GM12874 (cell line): ENCODE measurements around the gene CSNK1A1.

Experiments used
- CTCF ChIP-seq: IDR thresholded peaks from 2 replicates; pipeline ENCODE4 v1.5.1; 2011; ENCODE audit warnings: low read depth, mild to moderate bottlenecking, control low read depth, low read length, moderate library complexity; ENCODE audit not compliant: insufficient read depth

The CSNK1A1 gene

DNA sequence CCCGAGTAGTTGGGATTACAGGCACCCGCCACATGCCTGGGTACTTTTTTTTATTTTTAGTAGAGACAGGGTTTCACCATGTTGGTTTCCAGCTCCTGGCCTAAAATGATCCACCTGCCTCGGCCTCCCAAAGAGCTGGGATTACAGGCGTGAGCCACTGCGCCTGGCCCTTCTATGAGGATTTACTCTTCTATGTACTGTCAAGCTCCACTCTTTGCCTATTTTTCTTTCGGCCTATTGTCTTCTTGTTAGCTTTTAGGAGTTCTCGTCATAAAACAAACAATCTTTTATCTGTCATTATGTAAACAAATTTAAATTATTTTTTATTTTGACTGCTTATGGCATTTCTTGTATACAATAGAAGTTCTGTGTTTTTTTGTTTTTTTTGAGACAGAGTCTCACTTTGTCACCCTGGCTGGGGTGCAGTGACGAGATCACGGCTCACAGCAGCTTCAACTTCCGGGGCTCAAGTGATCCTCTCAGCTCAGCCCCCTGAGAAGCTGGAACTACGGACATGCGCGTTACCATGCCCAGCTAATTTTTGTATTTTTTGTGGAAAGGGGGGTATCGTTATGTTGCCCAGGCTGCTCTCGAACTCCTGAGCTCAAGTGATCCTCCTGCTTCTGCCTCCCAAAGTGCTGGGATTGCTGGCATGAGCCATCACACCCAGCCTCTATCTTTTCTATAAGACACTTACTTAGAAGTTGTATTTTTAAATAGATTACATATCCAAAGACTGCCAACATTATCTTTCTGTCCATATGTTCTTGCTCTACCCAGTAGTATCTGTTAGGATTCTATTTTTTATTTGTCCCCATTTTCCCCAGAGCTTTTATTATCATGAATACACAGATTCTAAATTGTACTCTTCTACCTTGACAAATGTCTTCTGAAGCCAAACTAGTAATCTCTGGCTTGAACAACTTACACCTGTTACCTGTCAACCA, 29.2 kb downstream of the CSNK1A1 start:
- TF ChIP-seq CTCF: no peak

GRCh38 chr5:149519601-149520000, 31.6 kb downstream of the CSNK1A1 start:
- no peak for TF ChIP-seq CTCF

- no peak for TF ChIP-seq CTCF
These were observed 32.6 kb downstream of the CSNK1A1 start for GRCh38 chr5:149518620-149519019.

DNA sequence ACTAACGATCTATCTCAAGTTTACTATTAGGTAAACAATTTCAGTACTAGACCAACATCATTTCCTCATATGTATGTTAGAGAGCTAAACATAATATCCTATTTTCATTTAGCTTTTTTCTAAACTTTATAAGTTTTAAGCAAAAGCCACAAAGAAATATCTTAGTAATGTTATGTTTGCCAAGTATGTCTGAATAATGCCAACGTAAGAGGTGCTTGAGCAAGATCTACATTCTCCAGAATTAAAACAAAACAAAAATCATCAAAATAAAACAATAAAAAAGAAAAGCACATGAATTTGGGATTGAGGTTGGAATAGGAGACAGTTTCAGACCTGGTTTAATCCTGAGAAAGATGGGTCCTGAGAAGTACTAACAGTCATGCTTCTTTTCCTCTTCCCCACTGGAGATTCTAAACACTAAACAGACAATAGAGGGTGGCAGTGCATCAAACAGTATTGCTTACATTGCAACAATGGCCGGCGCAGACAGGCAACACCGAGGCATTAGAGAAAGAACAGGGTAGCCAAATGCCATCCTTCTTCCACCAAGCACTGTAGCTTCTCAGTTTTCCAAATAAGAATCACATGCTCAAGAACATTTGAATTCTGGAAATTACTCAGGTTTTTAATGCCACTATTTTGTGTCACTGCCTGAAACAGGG, 33.6 kb downstream of the CSNK1A1 start:
- TF ChIP-seq CTCF: no peak

GRCh38 chr5:149514512-149514911, 36.7 kb downstream of the CSNK1A1 start:
- TF ChIP-seq CTCF: no peak

DNA sequence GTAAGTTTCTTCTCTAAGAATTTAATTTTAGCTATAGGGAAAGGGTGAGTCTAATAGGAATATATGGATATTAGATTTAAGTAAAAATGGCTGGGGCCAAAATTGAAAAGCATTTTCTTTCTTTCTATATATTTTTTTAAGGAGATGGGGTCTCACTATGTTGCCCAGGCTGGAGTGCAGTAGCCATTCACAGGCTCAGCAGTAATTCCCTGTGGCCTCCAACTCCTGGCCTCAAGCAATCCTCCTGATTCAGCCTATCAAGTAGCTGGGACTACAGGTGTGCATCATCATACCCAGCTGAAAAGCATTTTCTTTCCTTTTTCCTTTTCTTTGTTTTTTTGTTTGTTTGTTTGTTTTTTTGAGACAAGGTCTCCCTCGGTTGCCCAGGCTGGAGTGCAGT, 41.1 kb downstream of the CSNK1A1 start:
- no peak for TF ChIP-seq CTCF

DNA sequence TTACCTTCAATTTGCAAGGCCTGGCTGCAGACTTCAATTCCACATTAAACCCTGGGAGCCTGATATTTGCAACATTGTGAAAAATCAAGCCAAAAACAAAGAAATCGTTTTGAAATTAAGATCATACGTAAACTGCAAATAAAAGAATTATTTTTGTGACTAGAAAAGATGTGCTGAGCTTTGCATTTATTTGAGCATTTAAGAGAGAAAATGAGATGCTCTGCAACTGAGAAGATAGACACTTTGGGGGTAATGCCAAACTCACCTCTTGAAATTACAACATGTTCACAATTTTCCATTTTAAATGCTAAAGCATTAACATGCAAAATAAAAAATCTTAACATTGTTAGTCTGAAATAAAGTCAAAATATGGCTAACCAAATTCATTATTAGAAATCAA, 46.6 kb downstream of the CSNK1A1 start:
- TF ChIP-seq CTCF: no peak
